Tongue (tissue), 2 donors: Measurements from ENCODE around the gene TAGAP. TPM values are rescaled to one million over a fixed set of nuclear protein-coding genes. Genes with fewer than 3 reads are reported as not detected.

Experiments
- DNase-seq: peaks from one replicate; pipeline ENCODE4 v3.0.0-alpha.2; 2015
- total RNA-seq: library from RNA; depleted of rRNA; stranded (reverse); fragments of >200 nt; gene quantifications from one replicate; pipeline ENCODE4 v1.2.3, GENCODE V29; 2014

The TAGAP gene
- total RNA-seq, 1 donor from 2014 or later = 3.6 TPM

- DNase-seq = no peak
Observed at GRCh38 chr6:159071843-159072769, 27.3 kb upstream of the TAGAP start.

GRCh38 chr6:159068904-159069578, 24.2 kb upstream of the TAGAP start:
- no peak for DNase-seq

- DNase-seq = no peak
Observed at GRCh38 chr6:159067334-159067733, 22.5 kb upstream of the TAGAP start.

GRCh38 chr6:159066483-159066882, 21.7 kb upstream of the TAGAP start:
- peak; percentile 88 for DNase-seq

DNA sequence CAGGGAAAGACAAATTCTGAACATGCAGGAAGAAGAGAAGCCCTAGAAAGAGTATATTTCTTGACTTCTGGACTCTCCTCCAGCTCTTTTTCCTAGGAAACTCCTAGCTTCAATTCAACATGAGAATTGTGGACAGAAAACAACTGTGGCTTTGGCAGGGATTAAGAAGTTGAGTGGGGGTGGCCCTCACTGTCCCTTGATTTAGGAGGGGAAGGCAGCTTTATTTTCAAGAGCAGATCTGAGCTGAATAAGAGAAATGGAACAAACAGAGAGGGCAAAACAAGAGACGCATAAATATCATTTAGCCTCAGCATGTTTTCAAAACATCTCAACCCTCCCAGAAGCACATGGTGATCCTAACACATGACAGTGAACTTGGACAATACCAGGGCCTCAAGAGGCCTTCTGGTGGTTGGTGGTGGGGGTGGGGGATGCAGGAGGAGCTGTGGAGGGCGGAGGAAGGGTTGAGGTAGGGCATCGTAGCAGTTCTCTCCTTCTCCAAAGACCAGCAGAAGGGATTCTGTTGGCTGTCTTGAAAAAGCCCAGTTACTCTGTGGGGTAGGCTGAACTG, 21.1 kb upstream of the TAGAP start:
- no peak for DNase-seq

DNA sequence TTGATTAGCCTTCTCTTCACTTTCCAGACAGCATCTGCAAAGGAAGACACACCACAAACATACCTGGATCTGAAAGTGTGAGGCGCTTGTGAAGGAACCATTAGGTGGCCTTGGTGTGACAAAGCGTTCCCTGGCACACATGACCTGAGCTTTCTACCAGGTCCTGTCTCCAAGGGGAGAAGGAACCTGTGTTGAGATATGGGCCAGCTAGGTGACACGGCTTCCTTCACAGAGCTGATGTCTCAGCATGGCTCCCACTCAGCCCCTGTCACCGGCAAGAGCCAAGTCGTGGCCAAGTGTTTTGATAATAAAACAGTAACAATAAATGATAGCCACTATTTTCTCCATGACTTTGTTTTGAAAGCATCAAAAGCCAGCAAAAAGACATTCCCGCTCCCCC, 20.3 kb upstream of the TAGAP start:
- no peak for DNase-seq

DNA sequence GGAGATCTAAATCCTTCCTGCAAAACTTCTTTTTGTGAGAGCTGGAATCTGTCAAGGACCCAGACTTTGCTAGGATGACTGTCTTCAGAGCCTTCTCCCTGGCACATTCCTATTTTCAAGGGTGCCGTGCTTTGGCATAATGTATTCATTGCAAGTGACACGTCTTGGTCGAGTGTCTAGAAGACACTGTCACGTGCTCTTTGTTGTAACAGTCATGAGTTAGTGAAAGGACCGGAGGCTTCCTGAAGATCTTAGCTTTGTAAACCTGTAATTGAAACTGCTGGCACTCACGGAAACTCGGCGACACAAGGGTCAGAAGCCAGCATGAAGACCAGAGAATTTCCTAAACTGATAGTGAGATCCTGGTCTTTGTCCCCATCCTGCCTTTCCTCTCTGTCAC, 19.7 kb upstream of the TAGAP start:
- DNase-seq = no peak

- no peak for DNase-seq
Observed at GRCh38 chr6:159063549-159063948, 18.8 kb upstream of the TAGAP start.

DNA sequence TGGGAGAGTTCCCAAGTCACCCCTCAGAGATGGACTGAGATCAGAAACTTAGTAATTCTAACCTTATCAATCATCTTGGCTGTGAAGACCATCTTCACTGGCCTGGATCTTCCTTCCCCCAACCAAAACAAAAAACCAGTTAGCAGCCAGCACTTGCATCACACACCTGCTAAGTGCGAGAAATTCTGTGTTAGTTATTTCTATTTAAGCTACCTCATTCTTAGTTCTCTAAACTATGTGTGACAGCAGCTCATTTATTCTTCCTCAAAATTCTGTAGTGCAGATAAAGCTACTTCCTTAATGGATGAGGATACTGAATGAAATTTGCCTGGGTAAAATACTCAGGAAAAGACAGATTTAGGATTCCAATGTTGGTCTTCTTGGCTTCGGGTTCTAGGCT, 18.2 kb upstream of the TAGAP start:
- DNase-seq = no peak

GRCh38 chr6:159062564-159062945, 17.8 kb upstream of the TAGAP start:
- no peak for DNase-seq

- DNase-seq = no peak
Observed at GRCh38 chr6:159061805-159062563, 17.2 kb upstream of the TAGAP start.

DNA sequence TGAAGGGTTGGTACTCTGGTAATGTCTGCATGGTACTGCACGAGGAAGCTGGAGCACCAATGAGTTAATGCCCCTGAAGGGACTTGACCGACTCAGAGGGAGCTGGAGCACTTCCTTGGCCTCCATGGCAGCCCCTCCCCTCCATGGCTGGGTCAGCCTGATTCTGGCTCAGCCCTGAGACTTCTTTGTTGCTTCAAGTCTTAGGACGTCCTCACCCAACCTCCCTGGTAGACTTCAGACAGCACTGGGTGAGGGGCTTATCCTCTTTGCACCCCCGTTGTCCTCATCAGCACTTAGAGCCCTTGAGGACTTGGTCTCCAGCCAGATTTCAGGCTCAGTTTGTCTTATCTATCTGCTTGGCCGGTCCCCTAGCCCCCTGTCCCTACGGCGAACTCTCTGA, 16.4 kb upstream of the TAGAP start:
- DNase-seq = no peak

- no peak for DNase-seq
Observed at GRCh38 chr6:159059885-159060506, 15.2 kb upstream of the TAGAP start.

DNA sequence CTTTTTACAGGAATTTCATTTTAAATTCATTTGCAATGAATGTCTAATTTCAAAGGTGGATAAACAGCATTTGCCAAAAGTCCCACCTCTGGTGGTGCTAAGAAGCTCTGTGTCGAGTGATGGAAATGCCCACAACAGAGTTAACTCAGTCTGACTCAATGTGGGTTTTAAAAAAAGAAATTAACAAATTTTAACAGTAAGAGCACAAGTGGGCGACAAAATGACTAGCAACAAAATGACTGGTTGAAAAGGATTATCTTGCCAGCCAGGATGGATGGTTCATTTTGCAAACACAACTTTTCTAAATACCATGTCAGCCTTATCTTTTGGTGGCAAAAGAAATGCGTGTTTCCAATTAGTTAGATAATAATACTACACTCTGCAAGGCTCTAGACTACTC, 14.3 kb upstream of the TAGAP start:
- DNase-seq = no peak

DNA sequence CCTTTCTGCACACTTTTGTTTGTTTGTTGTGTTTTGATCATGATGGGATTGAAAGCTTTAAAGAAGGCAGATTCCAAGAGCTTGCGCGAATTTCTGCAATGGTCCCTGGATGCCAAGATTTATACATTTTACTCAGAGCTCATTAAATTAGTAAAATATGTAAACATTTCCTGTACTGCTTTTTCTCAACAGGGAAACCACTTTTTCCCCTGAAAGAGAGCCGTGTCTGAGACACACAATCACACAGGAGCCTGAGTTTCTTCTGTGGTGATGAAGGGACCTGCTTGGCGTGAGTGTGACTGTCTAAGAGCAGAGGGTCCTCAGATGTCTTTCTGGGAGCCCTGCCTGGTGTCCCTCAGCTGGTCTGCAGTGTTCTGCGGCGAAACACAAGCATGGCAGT, 12.1 kb upstream of the TAGAP start:
- DNase-seq = peak; percentile 52

GRCh38 chr6:159056432-159056831, 11.6 kb upstream of the TAGAP start:
- no peak for DNase-seq

- DNase-seq = no peak
Observed at GRCh38 chr6:159056003-159056402, 11.2 kb upstream of the TAGAP start.

DNA sequence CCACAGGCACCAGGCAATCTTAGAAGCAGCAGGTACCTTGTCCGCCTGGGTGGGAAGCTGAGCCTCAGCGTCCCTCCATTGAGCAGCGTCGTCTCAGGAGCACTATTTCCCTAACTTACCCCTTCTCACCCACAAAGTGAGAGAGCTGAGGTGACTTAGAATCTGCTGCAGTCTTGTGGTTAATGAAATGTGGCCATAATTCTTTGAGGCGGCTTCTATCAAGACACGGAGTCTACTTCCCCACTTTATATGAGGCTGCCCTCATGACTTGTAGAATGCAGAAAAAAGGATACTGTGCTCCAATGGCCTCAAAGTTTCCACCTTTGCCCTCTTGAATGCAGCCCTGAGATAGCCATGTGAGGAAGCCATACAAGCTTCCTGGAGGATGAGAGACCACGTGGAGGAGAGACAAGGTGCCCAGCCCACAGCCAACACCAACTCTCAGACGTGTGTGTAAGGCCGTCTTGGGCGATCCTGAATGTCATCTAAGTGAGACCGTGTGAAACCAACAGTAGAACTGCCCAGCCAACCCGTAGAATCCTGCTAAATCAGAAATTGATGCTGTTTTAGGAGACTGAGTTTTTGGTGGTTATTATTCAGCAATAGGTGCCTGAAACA, 9.1 kb upstream of the TAGAP start:
- DNase-seq = no peak

DNA sequence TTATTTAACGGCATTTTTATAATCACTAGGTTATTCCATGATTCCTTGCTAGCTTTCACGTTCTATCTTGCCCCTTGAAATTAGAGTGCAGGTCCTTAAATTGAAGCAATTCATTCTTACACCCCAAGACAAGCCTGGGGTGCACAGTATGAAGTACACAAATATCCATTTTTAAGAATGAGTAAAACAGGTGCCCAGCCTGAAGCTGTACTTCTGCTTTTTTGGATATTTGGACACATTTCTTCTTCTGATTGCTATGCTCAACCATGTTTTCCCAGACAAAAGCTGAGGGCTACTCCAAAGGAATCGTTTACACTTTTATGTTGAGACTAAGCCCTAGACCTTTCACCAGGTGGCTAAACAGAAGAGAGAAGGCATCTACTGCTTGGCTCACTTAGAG, 7.9 kb upstream of the TAGAP start:
- no peak for DNase-seq

- DNase-seq = peak; percentile 53
Observed at GRCh38 chr6:159047891-159048685, 3.3 kb upstream of the TAGAP start.

- no peak for DNase-seq
Observed at GRCh38 chr6:159045801-159046200, 1.0 kb upstream of the TAGAP start.
